ENCODE measurements around the gene NOX3.

Gene NOX3

GRCh38 chr6:155384321-155384952 lies 71.2 kb downstream of the NOX3 start:
- no peak overlapping the region for H3K4me3 ChIP-seq (replicated peaks; ENCODE audit: insufficient read depth, low read length)
- DNase-seq (ENCODE audit: low read depth in 1 of 2, low spot score in 1 of 2): no peak
- no peak for TF ChIP-seq SPI1 (IDR thresholded peaks at IDR 0.05; ENCODE audit: borderline replicate concordance, low read depth)
- no peak for TF ChIP-seq CTCF (IDR thresholded peaks at IDR 0.05; ENCODE audit: insufficient read depth, low read length)
- no peak for TF ChIP-seq GABPA (IDR thresholded peaks at IDR 0.05; ENCODE audit: low read depth)
- no peak for TF ChIP-seq POLR2AphosphoS5 (IDR thresholded peaks at IDR 0.05; ENCODE audit: low read depth)
- no peak for TF ChIP-seq REST (IDR thresholded peaks at IDR 0.05; ENCODE audit: insufficient replicate concordance, low read depth)
- H3K27me3 ChIP-seq (ENCODE audit: insufficient read depth, poor library complexity, severe bottlenecking): no peaks in the 10 kb centered on the region
- no peak overlapping the region for H3K27ac ChIP-seq (replicated peaks)

- DNase-seq (ENCODE audit: low read depth in 1 of 2, low spot score in 1 of 2): no peak
- no peak for TF ChIP-seq POLR2AphosphoS5 (IDR thresholded peaks at IDR 0.05; ENCODE audit: low read depth)
- no peak for TF ChIP-seq SPI1 (IDR thresholded peaks at IDR 0.05; ENCODE audit: borderline replicate concordance, low read depth)
- no peak for TF ChIP-seq CTCF (IDR thresholded peaks at IDR 0.05; ENCODE audit: insufficient read depth, low read length)
- no peak for TF ChIP-seq GABPA (IDR thresholded peaks at IDR 0.05; ENCODE audit: low read depth)
- no peak for TF ChIP-seq REST (IDR thresholded peaks at IDR 0.05; ENCODE audit: insufficient replicate concordance, low read depth)
- no peaks in the 10 kb centered on the region for H3K27me3 ChIP-seq (ENCODE audit: insufficient read depth, poor library complexity, severe bottlenecking)
- H3K4me3 ChIP-seq (replicated peaks; ENCODE audit: insufficient read depth, low read length): no peak overlapping the region
- no peak overlapping the region for H3K27ac ChIP-seq (replicated peaks)
These were observed 71.7 kb downstream of the NOX3 start for GRCh38 chr6:155383913-155384312.

GRCh38 chr6:155382338-155382685 lies 73.3 kb downstream of the NOX3 start:
- no peaks in the 10 kb centered on the region for H3K27me3 ChIP-seq (ENCODE audit: insufficient read depth, poor library complexity, severe bottlenecking)
- H3K27ac ChIP-seq (replicated peaks): no peak overlapping the region
- no peak overlapping the region for H3K4me3 ChIP-seq (replicated peaks; ENCODE audit: insufficient read depth, low read length)
- DNase-seq (ENCODE audit: low read depth in 1 of 2, low spot score in 1 of 2): no peak
- TF ChIP-seq REST (IDR thresholded peaks at IDR 0.05; ENCODE audit: insufficient replicate concordance, low read depth) (no peak), POLR2AphosphoS5 (IDR thresholded peaks at IDR 0.05; ENCODE audit: low read depth) (no peak), CTCF (IDR thresholded peaks at IDR 0.05; ENCODE audit: insufficient read depth, low read length) (no peak), SPI1 (IDR thresholded peaks at IDR 0.05; ENCODE audit: borderline replicate concordance, low read depth) (no peak), GABPA (IDR thresholded peaks at IDR 0.05; ENCODE audit: low read depth) (no peak)
